K562 (cell line): ENCODE data around the gene CASP9. TPM values are rescaled to one million over a fixed set of nuclear protein-coding genes. Genes with fewer than 3 reads are reported as not detected.

Experiments
- ATAC-seq: fragments of 200-7000 bp; cut with Tn5 transposase; 3 replicates; pipeline ENCODE4 v1.9.1; 2020; ENCODE audit warnings: moderate library complexity
- BruUV-seq: library from RNA; stranded (reverse); fragments of 400-500 nt; replicated peaks from 2 replicates; lab custom pipeline; 2021; lab: Mats Ljungman, UMichigan
- CTCF ChIA-PET: fragments of 300-600 bp; formaldehyde crosslinking; extraction: SDS; loops from one replicate; lab custom pipeline; 2021; ENCODE audit warnings: low intra/inter-chr PET ratio; lab: Yijun Ruan, JAX
- POLR2A ChIA-PET: fragments of 300-600, 350-650 bp; sonication (Branson Sonifier 250); formaldehyde crosslinking; extraction: SDS; loops from one replicate; lab custom pipeline; 2021; ENCODE audit warnings: antibody characterized with exemption, inconsistent platforms; lab: Yijun Ruan, JAX
- DNase-seq, 4 experiments: peaks; one replicate each; pipeline versions ENCODE4 v3.0.0 to v3.0.0-alpha.2; 2011 to 2018; ENCODE audit warnings: low spot score in 3 of 4, mixed read lengths in 3 of 4; ENCODE audit errors: extremely low read depth in 1 of 4
- FAIRE-seq: peaks from 2 replicates; lab custom pipeline; 2011; peaks lifted over from hg19 to GRCh38; lab: Jason Lieb, UNC
- H2AFZ ChIP-seq: 2 replicates; pipeline ENCODE4 v1.6.0; 2011; ENCODE audit warnings: low read depth, low read length, control low read depth, inconsistent platforms
- H3K27ac ChIP-seq: fragments of 200-600 bp; 3 replicates; pipeline ENCODE4 v1.8.0; 2011; ENCODE audit warnings: low read depth, mild to moderate bottlenecking, control low read depth, inconsistent platforms, low read length, moderate library complexity, mixed read lengths; ENCODE audit errors: extremely low read depth
- H3K27me3 ChIP-seq, 2 experiments: fragments of 300-600 bp in 1 of 2; 2 replicates in 1 of 2; 3 replicates in 1 of 2; pipeline versions ENCODE4 v1.6.0 to v1.8.0; 2011; ENCODE audit warnings: inconsistent platforms in 2 of 2, low read length in 2 of 2, mild to moderate bottlenecking in 1 of 2, mixed read lengths in 1 of 2, moderate library complexity in 1 of 2; ENCODE audit not compliant: control insufficient read depth in 2 of 2, insufficient read depth in 2 of 2
- H3K36me3 ChIP-seq: fragments of 300-600 bp; 3 replicates; pipeline ENCODE4 v1.8.0; 2011; ENCODE audit warnings: mild to moderate bottlenecking, low read length, inconsistent platforms; ENCODE audit not compliant: control insufficient read depth, insufficient read depth
- H3K4me1 ChIP-seq, 2 experiments: fragments of 200-600 bp in 1 of 2; replicated peaks in 1 of 2; 2 replicates in 1 of 2; 3 replicates in 1 of 2; pipeline versions ENCODE4 v1.5.1 to v1.8.0; 2011; ENCODE audit warnings: inconsistent platforms in 2 of 2, low read length in 2 of 2, mild to moderate bottlenecking in 1 of 2, mixed read lengths in 1 of 2, moderate library complexity in 1 of 2; ENCODE audit not compliant: control insufficient read depth in 2 of 2, insufficient read depth in 2 of 2
- H3K4me2 ChIP-seq: 2 replicates; pipeline ENCODE4 v1.6.1; 2011; ENCODE audit warnings: low read length, control low read depth, inconsistent platforms, mixed read lengths; ENCODE audit not compliant: insufficient read depth
- H3K4me3 ChIP-seq: fragments of 200-600 bp; sonication (generic), shearing (Covaris generic); 2 replicates; pipeline ENCODE4 v1.5.1; 2016; ENCODE audit warnings: control low read depth, inconsistent platforms
- H3K79me2 ChIP-seq: fragments of 200-600 bp; 3 replicates; pipeline ENCODE4 v1.8.0; 2011; ENCODE audit warnings: low read length, inconsistent platforms; ENCODE audit not compliant: control insufficient read depth, insufficient read depth
- H3K9ac ChIP-seq, 2 experiments: 2 replicates each; pipeline versions ENCODE4 v1.6.0 to v1.6.1; 2011; ENCODE audit warnings: low read depth in 2 of 2, low read length in 2 of 2, control low read depth in 1 of 2, inconsistent platforms in 1 of 2, mild to moderate bottlenecking in 1 of 2, mixed read lengths in 1 of 2; ENCODE audit not compliant: insufficient read depth in 1 of 2
- H3K9me1 ChIP-seq: one replicate; pipeline ENCODE4 v1.6.0; 2011; ENCODE audit warnings: inconsistent platforms, mild to moderate bottlenecking, low read length, moderate library complexity; ENCODE audit not compliant: control insufficient read depth, insufficient read depth
- H3K9me3 ChIP-seq: replicated peaks from 2 replicates; pipeline ENCODE4 v1.5.1; 2011; ENCODE audit warnings: low read depth, low read length, inconsistent platforms; ENCODE audit not compliant: control insufficient read depth, insufficient read depth
- H4K20me1 ChIP-seq: replicated peaks from 2 replicates; pipeline ENCODE4 v1.6.1; 2011; ENCODE audit warnings: low read length, inconsistent platforms, mixed read lengths; ENCODE audit not compliant: control insufficient read depth, insufficient read depth
- ARID2 ChIP-seq: fragments of 450-650 bp; IDR thresholded peaks from 2 replicates; pipeline ENCODE4 v1.6.1; 2017; ENCODE audit warnings: antibody characterized with exemption, mild to moderate bottlenecking
- CHD7 ChIP-seq: fragments of 200-600 bp; sonication (generic); IDR thresholded peaks from one replicate; pipeline ENCODE4 v1.6.1; 2012; ENCODE audit warnings: mild to moderate bottlenecking, low read depth, low read length, inconsistent platforms
- COPS2 ChIP-seq: fragments of 450-650 bp; conservative IDR thresholded peaks from 2 replicates; pipeline ENCODE4 v1.6.1; 2016; ENCODE audit warnings: mild to moderate bottlenecking, moderate library complexity
- CREB1 ChIP-seq, 2 experiments: sonication (generic) in 1 of 2; formaldehyde crosslinking in 1 of 2; IDR thresholded peaks; 2 replicates each; pipeline versions ENCODE4 v1.6.1 to v1.8.0; 2012 to 2022; ENCODE audit warnings: inconsistent platforms in 1 of 2, mild to moderate bottlenecking in 1 of 2, missing genetic modification reagents in 1 of 2, moderate library complexity in 1 of 2
- ETS1 ChIP-seq: conservative IDR thresholded peaks from 2 replicates; pipeline ENCODE4 v1.6.1; 2011; ENCODE audit warnings: low read depth, mild to moderate bottlenecking, low read length; ENCODE audit not compliant: control insufficient read depth
- FOXP1 ChIP-seq: sonication (generic); formaldehyde crosslinking; IDR thresholded peaks from 2 replicates; pipeline ENCODE4 v1.8.0; 2022; ENCODE audit warnings: mild to moderate bottlenecking, missing genetic modification reagents
- MCM3 ChIP-seq: fragments of 450-650 bp; IDR thresholded peaks from 2 replicates; pipeline ENCODE4 v1.6.1; 2016
- POLR3G ChIP-seq: IDR thresholded peaks from 2 replicates; pipeline ENCODE4 v1.6.1; 2011; ENCODE audit not compliant: insufficient read length, insufficient replicate concordance; ENCODE audit errors: extremely low read depth
- RHOXF2B ChIP-seq: fragments of 250-450 bp; sonication (Bioruptor Pico); conservative IDR thresholded peaks from 2 replicates; pipeline ENCODE4 v1.5.1; 2021
- TAL1 ChIP-seq: fragments of 450-650 bp; IDR thresholded peaks from 2 replicates; pipeline ENCODE4 v1.6.1; 2016; ENCODE audit warnings: mild to moderate bottlenecking
- TARDBP ChIP-seq: fragments of 450-650 bp; IDR thresholded peaks from 2 replicates; pipeline ENCODE4 v1.6.1; 2016
- WGBS: fragments of 100-300 bp; shearing (Covaris generic); methylation state at CpG from one replicate; pipeline ENCODE4 v1.1.6; 2016; ENCODE audit warnings: low coverage, mixed read lengths; ENCODE audit not compliant: insufficient coverage; ENCODE audit errors: missing lambda C conversion rate; 5-methylcytosine and 5-hydroxymethylcytosine counted together
- in situ Hi-C: fragments of 300-500 bp; cut with MboI; formaldehyde crosslinking; loops from 4 replicates; pipeline ENCODE4 v1.15.0; 2018; ENCODE audit warnings: inconsistent platforms, mixed read lengths
- intact Hi-C: fragments of 100-400 bp; cut with micrococcal nuclease; formaldehyde crosslinking; loops from 2 replicates; pipeline ENCODE4 v1.14.2; 2022
- polyA plus RNA-seq, 8 experiments: library from polyadenylated mRNA; depleted of rRNA in 4 of 8; stranded (reverse) in 5 of 8; unstranded in 3 of 8; fragments of >200 nt; fragmentation: Nextera tagmentation in 2 of 8; fragmentation: Illumina TruSeq in 1 of 8; extraction: Ambion mirVana in 2 of 8; extraction: Trizol in 1 of 8; gene quantifications; 2 replicates each; pipeline versions ENCODE4 v1.2.1 to v1.2.3, GENCODE V29; 2011 to 2014; ENCODE audit warnings: inconsistent platforms in 1 of 8, missing spikeins in 1 of 8
- total RNA-seq, 7 experiments: library from RNA; depleted of rRNA in 6 of 7; stranded (reverse); fragments of >200 nt in 6 of 7; fragmentation: Illumina TruSeq in 2 of 7; extraction: Trizol in 2 of 7; gene quantifications; 2 replicates each; pipeline versions ENCODE4 v1.2.1 to v1.2.3, GENCODE V29; 2011 to 2021; ENCODE audit warnings: low replicate concordance in 1 of 7

The CASP9 gene
- total and polyA plus RNA-seq, 9 of the 15 experiments (the other 6 are each of a cell fraction or from before 2014, with no cell fraction given): 10.8 to 54.1 (median 30.7) TPM

GRCh38 chr1:15506831-15507230, 17.2 kb downstream of the CASP9 start:
- no TSS peak for BruUV-seq
- H3K9me1 ChIP-seq: no peaks in the 10 kb centered on the region
- intact Hi-C loops: no loop called here
- H4K20me1 ChIP-seq: no peaks in the 10 kb centered on the region
- no peak overlapping the region for H3K4me2 ChIP-seq
- no peak overlapping the region for H3K4me3 ChIP-seq
- DNase-seq (no peak), FAIRE-seq (no peak), ATAC-seq (no peak)
- no peaks in the 10 kb centered on the region for H3K27me3 ChIP-seq
- in situ Hi-C loops: no loop called here
- ChIA-PET CTCF (no interaction called here), POLR2A (interaction anchor here (0.6 kb wide), 1 partner anchor 10 kb away, joined by 3 read pairs; no protein-coding TSS in a partner anchor)
- peaks cover 49% of the 10 kb centered on the region for H3K36me3 ChIP-seq
- H2AFZ ChIP-seq: no peak overlapping the region
- no peak overlapping the region; a peak in 1 of 4 replicates for H3K9ac ChIP-seq
- WGBS: 92% methylated on average over 17 of the region's 17 CpGs
- H3K79me2 ChIP-seq: no peaks in the 10 kb centered on the region
- H3K9me3 ChIP-seq: no peaks in the 10 kb centered on the region
- no peak overlapping the region for H3K27ac ChIP-seq
- H3K4me1 ChIP-seq: peaks cover 4% of the 10 kb centered on the region in 2 experiments; a peak in 3 of 5 replicates
- no peak for TF ChIP-seq ARID2
- no peak for TF ChIP-seq CREB1 (IDR thresholded peaks at IDR 0.05)
- TF ChIP-seq CREB1 (CRISPR knock-in tag; IDR thresholded peaks at IDR 0.05): no peak
- TF ChIP-seq MCM3: no peak
- no peak for TF ChIP-seq COPS2
- no peak for TF ChIP-seq POLR3G
- no peak for TF ChIP-seq ETS1
- TF ChIP-seq FOXP1 (CRISPR knock-in tag): no peak
- TF ChIP-seq TARDBP: no peak
- TF ChIP-seq CHD7: no peak
- TF ChIP-seq TAL1: no peak
- no peak for TF ChIP-seq RHOXF2B (CRISPR knock-in tag)
